Measurements from ENCODE around the gene CAPNS1.

DNA sequence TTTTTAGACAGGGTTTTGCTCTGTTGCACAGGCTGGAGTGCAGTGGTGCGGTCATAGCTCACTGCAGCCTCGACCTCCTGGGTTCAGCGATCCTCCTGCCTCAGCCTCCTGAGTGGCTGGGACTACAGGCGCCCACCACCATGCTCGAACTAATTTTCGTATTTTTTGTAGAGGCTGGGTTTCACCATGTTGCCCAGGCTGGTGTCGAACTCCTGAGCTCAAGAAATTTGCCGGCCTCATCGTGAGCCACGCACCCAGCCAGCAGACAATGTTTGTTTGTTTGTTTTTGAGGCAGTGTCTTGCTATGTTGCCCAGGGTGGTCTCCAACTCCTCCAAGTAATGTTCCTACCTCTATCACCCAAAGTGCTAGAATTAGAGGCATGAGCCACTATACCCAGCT is 13.3 kb downstream of the CAPNS1 start:
- TF ChIP-seq CTCF (IDR thresholded peaks at IDR 0.05; ENCODE audit: borderline replicate concordance, extremely low read depth, low read length, poor library complexity, severe bottlenecking) (no peak), EZH2 (IDR thresholded peaks at IDR 0.05; ENCODE audit: borderline replicate concordance, low read depth, low read length, severe bottlenecking) (no peak)

Measured in DND-41 (cell line).